A673 (cell line): ENCODE results near the gene CCDC174. TPM values are rescaled to one million over a fixed set of nuclear protein-coding genes. Genes with fewer than 3 reads are reported as not detected.

Experiments used
- BruUV-seq: library from RNA; stranded (reverse); fragments of 400-500 nt; replicated peaks from 2 replicates; lab custom pipeline; 2021; lab: Mats Ljungman, UMichigan
- CTCF ChIA-PET: fragments of 300-600 bp; sonication (Branson Sonifier 250); formaldehyde crosslinking; loops from one replicate; lab custom pipeline; 2022; ENCODE audit warnings: antibody characterized with exemption; lab: Charles Lee
- POLR2A ChIA-PET: fragments of 300-600 bp; sonication (Branson Sonifier 250); formaldehyde crosslinking; loops from one replicate; lab custom pipeline; 2022; ENCODE audit warnings: antibody characterized with exemption; ENCODE audit not compliant: low non-redundant PET; lab: Charles Lee
- DNase-seq: peaks from one replicate; pipeline ENCODE4 v3.0.0-alpha.2; 2015; ENCODE audit warnings: low spot score
- H3K27ac ChIP-seq: fragments of 200-600 bp; sonication (generic); 2 replicates; pipeline ENCODE4 v1.5.1; 2016; ENCODE audit warnings: mixed run types, low read depth, mild to moderate bottlenecking, mixed read lengths, antibody characterized with exemption, low read length; ENCODE audit not compliant: poor library complexity, severe bottlenecking
- H3K27me3 ChIP-seq: fragments of 200-600 bp; sonication (generic); replicated peaks from 2 replicates; pipeline ENCODE4 v1.6.1; 2017; ENCODE audit warnings: mixed run types, low read depth, mild to moderate bottlenecking, mixed read lengths, antibody characterized with exemption, low read length; ENCODE audit not compliant: insufficient read depth, poor library complexity
- H3K36me3 ChIP-seq: fragments of 200-600 bp; sonication (generic); 2 replicates; pipeline ENCODE4 v1.6.1; 2016; ENCODE audit warnings: mixed run types, mild to moderate bottlenecking, mixed read lengths, antibody characterized with exemption, low read length; ENCODE audit not compliant: insufficient read depth, poor library complexity, severe bottlenecking
- H3K4me1 ChIP-seq: fragments of 200-600 bp; sonication (generic); 2 replicates; pipeline ENCODE4 v1.6.1; 2017; ENCODE audit warnings: mixed run types, mild to moderate bottlenecking, mixed read lengths, antibody characterized with exemption, low read length; ENCODE audit not compliant: insufficient read depth, poor library complexity, severe bottlenecking
- H3K4me3 ChIP-seq: fragments of 200-600 bp; sonication (generic); 2 replicates; pipeline ENCODE4 v1.5.1; 2016; ENCODE audit warnings: low read depth, mixed run types, mild to moderate bottlenecking, mixed read lengths, low read length; ENCODE audit not compliant: poor library complexity, severe bottlenecking
- H3K9me3 ChIP-seq: fragments of 200-600 bp; sonication (generic); 2 replicates; pipeline ENCODE4 v1.6.1; 2016; ENCODE audit warnings: mixed run types, low read depth, mild to moderate bottlenecking, mixed read lengths, antibody characterized with exemption, low read length; ENCODE audit not compliant: poor library complexity, severe bottlenecking
- CTCF ChIP-seq: fragments of 300-800, 200-600 bp; sonication (generic); conservative IDR thresholded peaks from 2 replicates; pipeline ENCODE4 v1.5.1; 2017; ENCODE audit warnings: low read depth, mild to moderate bottlenecking, antibody characterized with exemption, low read length, moderate library complexity, mixed read lengths
- EZH2 ChIP-seq: fragments of 200-600 bp; sonication (generic); IDR thresholded peaks from 2 replicates; pipeline ENCODE4 v1.6.1; 2017; ENCODE audit warnings: borderline replicate concordance, low read depth, mild to moderate bottlenecking, mixed read lengths, antibody characterized with exemption, low read length; ENCODE audit not compliant: poor library complexity, severe bottlenecking
- intact Hi-C: fragments of 100-400 bp; cut with micrococcal nuclease; formaldehyde crosslinking; loops from one replicate; pipeline ENCODE4 v1.10.0; 2022; ENCODE audit not compliant: unreplicated experiment
- total RNA-seq: library from RNA; stranded (reverse); gene quantifications from 2 replicates; pipeline ENCODE4 v1.2.3, GENCODE V29; 2021

CCDC174 gene
- total RNA-seq, 1 experiment from 2014 or later: 19.8 TPM

DNA sequence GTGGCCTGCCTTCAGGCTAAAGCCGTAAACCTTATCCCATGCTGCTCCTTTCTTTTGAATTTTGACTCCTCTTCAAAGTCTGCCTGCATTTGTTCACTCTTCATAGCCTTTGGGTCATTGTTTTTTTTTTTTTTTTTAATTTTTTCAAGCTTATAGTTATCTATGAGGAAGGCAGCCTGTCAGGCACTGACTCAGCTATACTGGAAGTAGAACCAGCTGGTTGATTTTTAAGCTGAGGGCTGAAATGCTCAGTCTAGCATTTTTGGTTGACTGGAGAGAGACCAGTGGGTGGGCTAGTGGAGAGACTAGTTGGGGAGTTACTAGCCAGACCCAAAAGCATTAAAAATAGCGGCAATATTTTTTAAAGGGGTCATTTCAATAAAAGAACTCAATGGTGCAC lies 67.4 kb downstream of the CCDC174 start:
- no peak for DNase-seq
- Histone ChIP-seq H3K36me3 (no peaks in the 10 kb centered on the region), H3K4me3 (no peak overlapping the region), H3K27me3 (peaks cover 3% of the 10 kb centered on the region), H3K27ac (no peak overlapping the region), H3K9me3 (no peaks in the 10 kb centered on the region), H3K4me1 (no peaks in the 10 kb centered on the region)
- POLR2A ChIA-PET: no interaction called here
- TF ChIP-seq EZH2 (no peak), CTCF (no peak)
- CTCF ChIA-PET: no interaction called here
- BruUV-seq: no TSS peak
- intact Hi-C loops: no loop called here

DNA sequence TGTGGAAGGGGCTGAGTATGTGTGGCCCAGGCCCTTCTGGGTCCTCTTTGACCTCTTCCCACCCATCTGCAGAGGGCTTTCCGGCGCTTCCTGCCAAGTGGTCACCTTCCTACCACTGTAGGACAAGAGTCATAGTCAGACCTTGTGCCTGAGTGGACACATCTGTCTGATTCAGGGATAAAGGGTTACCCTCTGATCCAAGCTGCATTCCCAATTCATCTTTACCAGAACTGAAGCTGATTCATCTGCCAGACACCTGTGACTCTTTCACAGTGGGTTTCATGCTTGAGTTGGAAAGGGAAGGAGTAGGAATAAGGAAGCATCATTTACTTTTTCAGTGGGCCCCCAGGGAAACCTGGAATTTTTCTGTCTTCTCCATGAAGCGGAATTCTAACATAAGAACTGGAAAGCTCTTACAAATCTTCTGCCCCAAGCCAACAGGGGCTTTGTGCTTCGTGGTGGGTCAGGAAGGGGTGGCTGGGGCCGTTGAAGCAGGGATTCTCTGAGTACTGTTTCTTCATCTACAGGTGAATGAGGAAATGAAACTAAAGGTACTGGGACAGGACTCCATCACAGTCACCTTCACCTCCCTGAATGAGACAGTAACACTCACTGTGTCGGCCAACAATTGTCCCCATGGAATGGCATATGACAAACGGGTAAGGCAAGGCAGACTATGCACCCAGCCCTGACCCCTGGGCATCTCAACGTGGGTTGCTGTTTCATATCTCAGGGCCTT lies 69.7 kb downstream of the CCDC174 start:
- Histone ChIP-seq H3K36me3 (no peaks in the 10 kb centered on the region), H3K27ac (no peak overlapping the region), H3K4me1 (no peaks in the 10 kb centered on the region), H3K4me3 (no peak overlapping the region), H3K9me3 (no peaks in the 10 kb centered on the region), H3K27me3 (peaks cover 3% of the 10 kb centered on the region)
- TF ChIP-seq CTCF (no peak), EZH2 (no peak)
- no TSS peak for BruUV-seq
- intact Hi-C loops: no loop called here
- DNase-seq: no peak
- ChIA-PET CTCF (no interaction called here), POLR2A (no interaction called here)

Other genes with a start within 250 kb of the CCDC174 start
- gene SLC6A6, start 249.2 kb upstream of the CCDC174 start, total RNA-seq: 48.8 and 55.1 TPM in 2 replicates
- 0.43 and 0.76 TPM in 2 replicates for gene GRIP2, start 111.4 kb upstream of the CCDC174 start, total RNA-seq
- 0.17 and 0.28 TPM in 2 replicates for gene C3orf20, start 23.4 kb downstream of the CCDC174 start, total RNA-seq
- gene FGD5, start 167.2 kb downstream of the CCDC174 start, total RNA-seq: not detected in 2 replicates